Uterus (tissue), 2 donors: ENCODE results near the gene TRIO.

Source experiments
- POLR2A ChIP-seq, 2 donors: fragments of 450-650 bp; IDR thresholded peaks; one replicate each; pipeline ENCODE4 v1.6.1; 2016; ENCODE audit warnings: antibody characterized with exemption in 2 of 2, mild to moderate bottlenecking in 1 of 2, moderate library complexity in 1 of 2
- TF ChIP-seq, protein P1 (sequence below), 4 experiments: fragments of 200-600 bp in 2 of 4; fragments of 450-650 bp in 2 of 4; sonication (generic) in 2 of 4; IDR thresholded peaks; one replicate each; pipeline ENCODE4 v1.5.1; 2016 to 2019; ENCODE audit warnings: antibody characterized with exemption in 4 of 4, mild to moderate bottlenecking in 2 of 4, moderate library complexity in 1 of 4

DNA sequence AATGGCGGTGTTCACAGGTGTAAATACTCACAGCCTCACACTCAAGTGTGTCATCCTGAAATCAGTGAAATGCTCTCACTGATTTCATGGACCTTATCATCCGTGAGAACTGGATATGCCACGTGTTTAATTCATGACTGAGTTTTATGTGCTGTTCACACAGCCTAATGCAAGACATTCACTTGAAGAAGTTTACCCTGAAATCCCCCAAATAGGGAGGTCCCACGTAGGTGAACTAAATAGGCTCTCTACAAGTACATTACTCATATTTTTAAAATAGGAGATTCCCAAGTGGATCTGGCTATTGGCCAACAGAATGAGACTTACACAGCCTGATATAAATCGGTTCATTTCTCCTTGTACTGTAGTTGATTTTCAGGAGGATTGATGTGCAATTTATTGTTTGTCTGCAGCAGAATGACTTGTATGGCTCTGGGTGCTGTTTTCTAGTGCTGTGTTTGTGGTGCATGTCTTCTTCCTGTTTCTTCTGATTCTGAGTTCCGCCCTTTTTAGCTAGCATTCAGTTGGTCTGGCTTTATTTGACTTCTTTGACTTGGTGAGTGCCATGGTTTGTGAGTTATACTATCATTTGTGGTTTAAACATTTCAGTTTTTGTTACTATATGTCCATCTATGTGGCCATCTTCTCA, 25.1 kb downstream of the TRIO start:
- TF ChIP-seq POLR2A (IDR thresholded peaks at IDR 0.05), result no peak
- TF ChIP-seq, protein P1, sequence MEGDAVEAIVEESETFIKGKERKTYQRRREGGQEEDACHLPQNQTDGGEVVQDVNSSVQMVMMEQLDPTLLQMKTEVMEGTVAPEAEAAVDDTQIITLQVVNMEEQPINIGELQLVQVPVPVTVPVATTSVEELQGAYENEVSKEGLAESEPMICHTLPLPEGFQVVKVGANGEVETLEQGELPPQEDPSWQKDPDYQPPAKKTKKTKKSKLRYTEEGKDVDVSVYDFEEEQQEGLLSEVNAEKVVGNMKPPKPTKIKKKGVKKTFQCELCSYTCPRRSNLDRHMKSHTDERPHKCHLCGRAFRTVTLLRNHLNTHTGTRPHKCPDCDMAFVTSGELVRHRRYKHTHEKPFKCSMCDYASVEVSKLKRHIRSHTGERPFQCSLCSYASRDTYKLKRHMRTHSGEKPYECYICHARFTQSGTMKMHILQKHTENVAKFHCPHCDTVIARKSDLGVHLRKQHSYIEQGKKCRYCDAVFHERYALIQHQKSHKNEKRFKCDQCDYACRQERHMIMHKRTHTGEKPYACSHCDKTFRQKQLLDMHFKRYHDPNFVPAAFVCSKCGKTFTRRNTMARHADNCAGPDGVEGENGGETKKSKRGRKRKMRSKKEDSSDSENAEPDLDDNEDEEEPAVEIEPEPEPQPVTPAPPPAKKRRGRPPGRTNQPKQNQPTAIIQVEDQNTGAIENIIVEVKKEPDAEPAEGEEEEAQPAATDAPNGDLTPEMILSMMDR (IDR thresholded peaks at IDR 0.05), result no peak
